Adrenal gland (tissue), 5 donors: ENCODE results near the gene NFRKB.

Experiments used
- CTCF ChIP-seq, 6 experiments: fragments of 450-650 bp in 4 of 6; fragments of 200-600 bp in 2 of 6; sonication (generic) in 1 of 6; IDR thresholded peaks; 1 replicate in 5 of 6; 2 replicates in 1 of 6; pipeline versions ENCODE4 v1.5.1 to v1.8.0; 2016 to 2021; ENCODE audit warnings: antibody characterized with exemption in 6 of 6, mild to moderate bottlenecking in 2 of 6, moderate library complexity in 1 of 6
- POLR2A ChIP-seq, 2 donors: fragments of 450-650 bp; IDR thresholded peaks; one replicate each; pipeline ENCODE4 v1.6.1; 2017; ENCODE audit warnings: antibody characterized with exemption in 2 of 2, mild to moderate bottlenecking in 2 of 2, moderate library complexity in 1 of 2
- donor health status: DM: no; HTN: no; CAD: no.

GRCh38 chr11:129871914-129872313, 23.5 kb downstream of the NFRKB start:
- no peak for TF ChIP-seq CTCF (IDR thresholded peaks at IDR 0.05)
- TF ChIP-seq POLR2A (IDR thresholded peaks at IDR 0.05): no peak
